NCI-H82 treated with DMSO at 0.1 percent for 48 hours (cell line): ENCODE measurements around the gene DNTT.

Experiments
- DNase-seq: peaks from one replicate; lab custom pipeline; 2025; ENCODE audit not compliant: unreplicated experiment; lab: John Stamatoyannopoulos, UW

The DNTT gene

DNA sequence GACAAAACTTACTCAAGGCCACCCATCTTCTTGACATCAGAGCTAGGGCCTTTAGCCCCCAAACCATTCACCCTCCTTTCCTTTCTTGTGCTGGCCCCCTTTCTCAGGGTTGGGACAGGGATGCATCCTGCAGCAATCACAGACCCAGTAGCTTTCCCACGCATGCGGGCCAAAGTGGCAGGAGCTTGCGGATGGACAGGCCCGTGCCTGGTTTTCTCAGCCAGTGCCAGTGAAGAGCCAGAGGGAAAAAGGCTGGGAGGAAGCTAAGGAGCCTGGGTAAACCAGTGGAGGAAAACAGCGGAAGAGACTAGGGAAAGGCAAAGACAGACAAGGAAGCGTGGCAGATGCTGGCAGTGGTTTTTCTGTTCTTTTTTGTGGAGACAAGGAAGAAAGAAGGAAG is 27.8 kb upstream of the DNTT start:
- no peak for DNase-seq

DNA sequence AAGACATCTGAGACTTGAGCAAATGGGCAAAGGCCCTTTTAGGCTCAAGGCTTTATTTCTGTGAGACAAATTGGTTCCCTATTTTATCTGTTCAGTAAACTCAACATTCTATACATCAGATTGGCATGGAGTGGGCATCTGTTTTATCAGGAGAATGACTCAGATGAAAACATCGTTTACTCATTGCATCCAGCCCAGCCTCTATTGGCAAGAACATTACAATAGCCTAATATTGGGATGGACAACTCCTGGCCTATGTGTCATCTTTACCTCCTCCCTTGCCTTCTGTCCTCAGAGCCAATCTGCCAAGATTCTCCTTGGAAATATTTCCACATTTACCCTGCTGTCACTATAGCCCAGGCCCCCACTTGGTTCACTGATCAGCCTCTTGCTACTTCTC is 27.4 kb upstream of the DNTT start:
- DNase-seq, result no peak

GRCh38 chr10:96279191-96279641 is 25.0 kb upstream of the DNTT start:
- no peak for DNase-seq

GRCh38 chr10:96280859-96281258 is 23.4 kb upstream of the DNTT start:
- no peak for DNase-seq

- DNase-seq, result no peak
Observed at GRCh38 chr10:96281444-96282029, 22.7 kb upstream of the DNTT start.

GRCh38 chr10:96283351-96283750 is 20.9 kb upstream of the DNTT start:
- no peak for DNase-seq

DNA sequence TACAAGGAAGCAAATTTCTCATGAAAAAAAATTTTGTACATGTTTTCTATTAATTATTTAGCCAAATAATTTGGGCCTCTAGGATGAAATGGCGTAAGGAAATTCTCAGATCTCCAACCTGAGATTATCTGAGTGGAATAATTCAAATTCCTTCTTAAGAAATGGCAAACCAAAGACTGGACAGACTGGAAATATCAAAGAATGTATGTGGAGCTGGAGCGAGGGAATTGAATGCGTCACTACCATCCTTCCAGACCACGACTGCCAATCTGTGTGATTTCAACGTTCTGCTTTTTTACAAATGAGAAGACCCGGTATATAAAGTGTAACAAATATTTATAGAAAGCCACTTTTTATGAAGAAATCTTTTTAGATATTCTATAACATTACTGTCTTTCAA is 20.5 kb upstream of the DNTT start:
- no peak for DNase-seq

GRCh38 chr10:96285331-96285752 is 18.9 kb upstream of the DNTT start:
- no peak for DNase-seq

DNA sequence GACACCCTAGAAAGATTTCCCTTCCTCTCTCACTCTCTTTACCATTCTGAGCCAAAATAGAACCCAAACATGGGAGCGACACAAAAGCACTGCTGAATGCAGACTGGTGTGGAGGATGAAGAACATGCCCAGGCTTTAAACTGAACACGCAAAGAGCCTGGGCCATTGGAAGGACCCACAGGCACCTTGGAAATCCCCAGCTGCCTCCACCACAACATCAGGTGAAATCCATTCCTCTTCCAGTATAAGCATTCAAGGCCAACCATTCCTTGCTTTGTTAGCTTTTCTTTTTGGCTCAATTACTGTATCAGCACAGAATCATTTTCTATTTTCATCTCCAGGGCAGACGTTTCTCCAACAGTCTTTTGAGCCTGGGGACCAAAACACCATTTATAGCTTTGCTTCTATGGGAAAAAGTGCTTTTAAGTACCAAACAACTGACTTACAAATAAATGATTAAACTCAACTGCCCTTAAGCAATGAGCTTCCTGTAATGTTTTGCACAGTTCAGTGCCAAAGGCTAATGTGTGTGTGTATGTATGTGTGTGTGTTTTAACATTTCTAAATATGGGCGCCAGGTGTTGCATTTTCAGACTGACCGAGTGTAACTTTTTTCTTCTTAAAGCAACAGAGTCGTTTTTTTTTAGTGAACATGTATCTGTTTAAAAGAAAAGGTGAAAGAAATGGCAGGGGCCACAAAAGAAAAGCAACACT is 16.7 kb upstream of the DNTT start:
- no peak for DNase-seq

GRCh38 chr10:96288151-96288621 is 16.0 kb upstream of the DNTT start:
- DNase-seq, result no peak

DNA sequence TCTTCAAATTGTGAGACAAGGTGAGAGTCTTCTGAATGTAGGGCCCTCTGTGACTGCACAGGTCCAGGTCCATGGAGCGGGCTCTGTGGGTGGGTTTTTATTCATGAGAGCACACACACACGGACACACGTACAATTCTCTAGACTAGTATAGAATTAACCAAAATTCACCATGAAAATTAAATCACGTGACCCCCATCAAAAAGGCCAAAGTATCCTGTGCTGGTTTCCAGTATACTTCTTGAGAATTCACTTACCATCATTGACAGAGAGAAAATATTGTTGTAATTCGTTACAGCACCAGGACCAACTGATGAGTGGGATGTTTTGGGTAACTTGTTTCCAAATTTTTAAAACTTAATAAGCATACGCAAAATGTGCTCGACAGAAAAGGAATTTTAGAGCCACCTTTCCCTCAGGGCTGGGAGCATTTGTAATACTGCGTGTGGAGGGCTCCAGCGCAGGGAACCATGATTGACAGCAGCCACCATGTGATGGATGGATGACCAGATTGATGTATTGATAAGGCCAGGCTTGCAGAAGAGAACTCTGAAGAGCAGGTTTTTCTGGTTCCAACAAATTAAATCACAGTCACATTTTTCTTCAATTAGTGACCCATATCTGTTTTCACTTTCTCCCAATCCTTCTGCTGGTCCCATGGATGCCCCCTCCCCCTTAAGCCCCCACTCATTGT is 14.9 kb upstream of the DNTT start:
- DNase-seq, result no peak

DNA sequence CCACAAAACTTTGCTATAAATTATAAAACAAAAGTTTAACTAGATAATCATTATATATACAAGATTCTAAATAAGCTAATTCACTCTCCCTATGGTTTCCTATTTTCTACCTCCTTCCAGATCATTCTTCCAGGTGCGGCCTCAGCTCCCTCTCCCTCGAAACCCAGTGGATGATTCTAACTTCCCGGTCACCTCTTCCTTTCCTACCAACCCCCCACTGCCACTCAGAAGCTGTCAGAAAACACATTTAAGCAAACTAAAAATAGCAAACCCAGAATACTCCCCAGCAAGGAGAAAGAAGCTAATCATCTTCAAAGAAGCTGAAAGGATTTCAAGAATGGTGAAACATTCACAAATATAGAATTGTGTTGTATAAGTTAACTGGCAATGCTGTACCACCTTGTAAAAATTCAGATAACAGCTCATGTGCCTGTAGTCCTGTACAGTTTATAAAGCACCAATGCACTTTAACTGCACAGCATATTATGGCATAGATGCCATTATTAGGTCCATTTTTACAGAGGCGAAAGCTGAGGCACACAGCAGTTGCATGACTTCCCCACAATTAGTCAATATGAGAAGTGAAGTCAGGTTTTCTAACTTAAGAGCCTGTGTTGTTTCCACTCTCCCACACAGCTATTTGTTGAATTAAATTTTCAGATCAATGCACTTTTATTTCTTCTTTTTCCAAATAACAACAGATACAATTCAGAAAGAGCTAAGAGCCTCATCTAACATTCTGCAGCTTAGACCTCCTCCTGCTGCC is 13.7 kb upstream of the DNTT start:
- DNase-seq, result no peak

GRCh38 chr10:96292971-96293920 is 11.0 kb upstream of the DNTT start:
- peak; percentile 14 for DNase-seq

GRCh38 chr10:96295475-96295874 is 8.8 kb upstream of the DNTT start:
- DNase-seq, result no peak

GRCh38 chr10:96297486-96297885 is 6.7 kb upstream of the DNTT start:
- DNase-seq, result no peak

- no peak for DNase-seq
Observed at GRCh38 chr10:96298362-96298761, 5.9 kb upstream of the DNTT start.

- no peak for DNase-seq
Observed at GRCh38 chr10:96299383-96299782, 4.9 kb upstream of the DNTT start.

DNA sequence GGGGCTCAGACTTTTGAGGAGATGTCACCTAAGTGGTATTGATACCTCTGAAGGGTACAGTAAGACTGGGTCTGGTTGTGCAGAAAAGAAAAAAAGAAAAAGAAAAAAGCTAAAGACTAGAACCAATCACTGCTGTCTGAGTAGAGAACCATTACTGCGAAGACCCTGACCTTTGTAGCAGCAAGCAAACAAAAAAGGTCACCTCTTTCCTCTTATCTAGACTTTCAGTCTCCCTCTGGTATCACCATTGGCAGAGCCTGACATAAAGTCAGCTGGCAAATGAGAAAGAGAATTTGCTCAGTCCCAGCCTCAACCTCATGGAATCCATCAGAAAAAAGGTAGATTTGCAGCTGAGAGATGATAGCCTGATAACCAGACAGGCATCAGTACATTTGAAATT is 2.6 kb upstream of the DNTT start:
- no peak for DNase-seq

GRCh38 chr10:96305019-96305418 is 785 bp downstream of the DNTT start:
- no peak for DNase-seq

- DNase-seq, result no peak
Observed at GRCh38 chr10:96306516-96306915, 2.3 kb downstream of the DNTT start.
